Stimulated activated CD4-positive, alpha-beta T cell treated with anti-CD3 and anti-CD28 coated beads, TNF-alpha, amount 100 ng/mL, for 48 hours (primary cell): ENCODE measurements around the gene WSB1.
"Not testable (repeated sequence)": the region's sequence is repeated elsewhere in the genome, so short reads cannot be mapped to it uniquely, and the experiment has no call there.

Source experiments
- DNase-seq, 3 donors: peaks; one replicate each; pipeline ENCODE4 v3.0.0-alpha.2; 2020; ENCODE audit warnings: low read depth in 3 of 3

The WSB1 gene

DNA sequence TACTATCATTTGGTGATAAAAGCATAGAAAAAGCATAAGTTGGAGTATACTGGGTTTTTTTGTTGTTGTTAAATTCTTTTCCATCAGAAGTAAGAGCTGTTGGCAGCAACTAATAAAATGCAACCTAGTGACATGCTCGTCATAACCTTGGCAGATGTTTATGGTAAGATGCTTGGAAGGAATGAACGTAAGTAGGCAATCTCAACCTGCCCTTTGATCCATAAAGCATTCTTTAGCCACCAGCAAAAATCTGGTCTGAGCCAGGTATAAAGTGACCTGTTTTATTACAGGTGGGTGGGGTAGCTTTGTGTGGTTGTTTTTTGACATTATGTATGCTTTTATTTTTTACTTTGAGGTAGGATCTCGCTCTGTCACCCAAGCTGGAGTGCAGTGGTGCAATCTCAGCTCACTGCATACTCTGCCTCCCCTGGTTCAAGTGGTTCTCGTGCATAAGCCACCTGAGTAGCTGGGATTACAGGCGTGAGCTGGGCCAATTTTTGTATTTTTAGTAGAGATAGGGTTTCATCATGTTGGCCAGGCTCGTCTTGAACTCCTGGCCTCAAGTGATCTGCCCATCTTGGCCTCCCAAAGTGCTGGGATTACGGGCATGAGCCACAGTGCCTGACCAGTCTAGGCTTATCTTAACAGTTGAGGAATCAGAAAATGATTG, 22.0 kb downstream of the WSB1 start:
- DNase-seq = no peak

DNA sequence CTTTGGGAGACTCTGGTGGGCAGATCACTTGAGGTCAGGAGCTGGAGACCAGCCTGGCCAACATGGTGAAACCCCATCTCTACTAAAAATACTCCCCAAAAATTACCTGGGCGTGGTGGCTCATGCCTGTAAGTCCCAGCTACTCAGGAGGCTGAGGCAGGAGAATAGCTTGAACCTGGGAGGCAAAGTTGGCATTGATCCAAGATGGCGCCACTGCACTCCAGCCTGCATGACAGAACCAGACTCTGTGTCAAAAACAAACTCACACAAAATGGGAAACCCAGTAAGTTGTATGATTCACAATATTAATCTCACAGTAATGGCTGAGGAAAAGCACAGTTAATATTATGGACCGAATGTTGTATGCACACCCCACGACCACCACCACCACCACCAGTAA, 24.3 kb downstream of the WSB1 start:
- no peak for DNase-seq

DNA sequence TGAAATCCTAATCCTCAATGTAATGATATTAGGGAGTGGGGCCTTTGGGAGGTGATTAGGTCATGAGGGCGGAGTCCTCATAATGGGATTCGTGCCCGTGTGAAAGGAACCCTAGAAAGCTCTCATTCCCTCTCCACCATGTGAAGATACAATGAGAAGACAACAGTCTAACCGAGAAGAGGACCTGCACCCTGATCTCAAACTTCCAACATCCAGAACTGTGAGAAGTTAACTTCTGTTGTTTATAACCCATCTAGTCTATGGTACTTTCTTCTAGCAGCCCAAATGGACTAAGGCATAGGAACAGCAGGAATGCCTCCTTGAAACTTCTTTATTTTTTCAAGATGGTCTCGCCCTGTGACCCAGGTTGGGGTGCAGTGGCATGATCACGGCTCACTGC, 24.7 kb downstream of the WSB1 start:
- no peak for DNase-seq

DNA sequence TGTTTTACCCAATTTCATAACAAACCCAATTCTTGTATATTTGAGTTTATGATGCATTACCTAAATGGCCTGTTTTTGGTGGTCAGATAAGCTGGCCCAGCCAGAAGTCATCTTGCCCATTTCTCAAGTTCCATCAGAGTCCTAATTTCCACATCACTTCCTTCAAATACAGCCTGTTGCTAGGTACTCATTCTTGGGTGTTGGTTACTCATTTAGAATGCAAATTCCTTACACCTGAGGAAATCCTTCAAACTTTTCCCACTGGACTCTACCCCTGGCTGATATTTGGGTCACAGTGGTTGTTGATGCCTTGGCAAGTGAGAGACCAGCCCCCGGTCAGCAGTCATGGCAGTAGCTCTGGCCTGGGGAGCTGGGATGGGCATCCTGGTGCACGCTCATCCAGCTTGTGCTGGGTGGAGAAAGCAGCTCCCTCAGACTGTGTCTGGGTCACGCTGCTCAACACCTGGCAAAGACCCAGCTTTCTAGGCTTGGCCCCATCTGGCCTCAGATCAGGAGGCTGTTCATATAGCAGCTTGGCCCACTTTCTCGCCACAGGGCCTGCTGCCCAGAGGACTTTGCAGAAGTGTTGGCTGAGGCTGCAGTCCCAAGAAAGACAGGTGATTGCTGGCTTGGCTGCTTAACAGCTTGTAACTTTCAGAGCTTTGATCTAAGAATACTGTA, 25.8 kb downstream of the WSB1 start:
- DNase-seq = no peak

DNA sequence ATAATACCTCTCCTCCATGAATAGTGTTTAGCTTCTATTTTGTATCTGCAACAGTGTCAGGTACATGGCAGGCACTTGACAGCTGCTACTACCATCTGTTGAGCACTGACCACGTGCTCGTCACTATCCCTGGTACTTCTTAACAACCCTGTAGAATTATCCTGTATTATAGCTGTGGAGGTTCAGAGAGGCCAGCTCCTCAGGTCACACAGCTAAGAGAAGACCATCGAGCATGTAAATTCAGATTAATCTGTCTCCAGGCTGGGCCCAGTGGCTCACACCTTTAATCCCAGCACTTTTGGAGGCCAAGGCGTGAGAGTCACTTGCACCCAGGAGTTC, 26.3 kb downstream of the WSB1 start:
- DNase-seq = no peak

DNA sequence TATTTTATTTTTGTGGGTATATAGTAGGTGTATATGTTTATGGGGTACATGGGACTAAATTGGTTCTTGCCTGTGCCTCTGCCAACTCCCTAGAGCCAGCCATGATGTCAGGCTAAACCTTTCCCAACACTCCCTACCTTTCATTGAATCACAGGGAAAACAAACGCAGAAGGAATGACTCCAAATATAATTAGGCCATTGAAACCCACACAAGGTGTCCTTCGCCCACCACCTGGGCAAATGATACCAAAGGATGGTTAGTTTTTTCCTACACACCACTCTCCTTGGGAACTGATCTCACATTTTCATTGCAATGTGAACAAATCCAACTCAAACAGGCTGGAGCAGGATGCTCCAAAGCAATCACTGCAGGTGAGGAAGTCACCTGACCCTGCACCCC, 27.5 kb downstream of the WSB1 start:
- DNase-seq = no peak

DNA sequence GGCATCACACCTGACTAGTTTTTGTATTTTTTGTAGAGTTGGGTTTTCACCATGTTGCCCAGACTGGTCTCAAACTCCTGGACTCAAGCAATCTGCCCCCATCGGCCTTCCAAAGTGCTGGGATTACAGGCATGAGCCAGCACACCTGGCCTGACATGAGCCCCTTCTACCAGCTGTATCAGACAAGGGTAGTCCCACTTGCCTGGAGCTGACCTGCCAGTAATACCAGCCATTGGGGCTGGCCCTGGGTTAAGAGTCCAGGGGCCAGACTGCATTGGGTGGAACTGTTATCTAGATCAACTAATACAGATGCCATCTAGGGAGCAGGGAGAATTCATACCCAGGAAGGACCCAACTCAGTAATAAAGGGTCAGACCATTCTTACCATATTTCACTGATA, 28.1 kb downstream of the WSB1 start:
- no peak for DNase-seq

DNA sequence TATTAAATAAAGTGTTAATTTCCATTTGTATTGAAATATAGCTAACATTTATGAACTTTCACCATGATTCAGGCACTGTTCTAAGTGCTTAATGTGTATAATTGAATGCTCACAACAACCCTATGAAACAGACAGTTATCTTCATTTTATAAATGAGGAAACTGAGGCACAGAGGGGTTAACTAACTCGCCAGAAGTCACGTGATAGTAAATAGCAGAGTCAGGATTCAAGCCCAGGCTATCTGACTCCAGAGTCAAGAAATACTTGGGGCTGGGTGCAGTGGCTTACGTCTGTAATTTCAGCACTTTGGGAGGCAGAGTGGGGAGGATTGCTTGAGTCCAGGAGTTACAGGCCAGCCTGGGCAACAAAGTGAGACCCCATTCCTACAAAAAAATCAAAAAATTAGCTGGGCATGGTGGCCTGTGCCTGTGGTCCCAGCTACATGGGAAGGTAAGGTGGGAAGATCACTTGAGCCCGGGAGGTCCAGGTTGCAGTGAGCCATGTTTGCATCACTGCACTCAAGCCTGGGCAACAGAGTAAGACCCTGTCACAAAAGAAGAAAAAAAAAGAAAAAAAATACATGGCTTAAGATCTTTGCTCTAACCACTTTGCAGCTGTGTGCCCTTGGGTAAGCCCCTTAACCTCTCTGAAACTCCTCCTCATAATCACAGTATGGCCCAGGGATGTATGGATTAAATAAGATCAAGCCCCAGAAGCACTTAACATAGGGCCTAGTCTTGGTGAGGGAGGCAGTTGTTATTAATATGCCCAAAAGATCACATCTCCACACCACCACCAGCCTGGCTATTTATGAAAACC, 29.0 kb downstream of the WSB1 start:
- DNase-seq = no peak

DNA sequence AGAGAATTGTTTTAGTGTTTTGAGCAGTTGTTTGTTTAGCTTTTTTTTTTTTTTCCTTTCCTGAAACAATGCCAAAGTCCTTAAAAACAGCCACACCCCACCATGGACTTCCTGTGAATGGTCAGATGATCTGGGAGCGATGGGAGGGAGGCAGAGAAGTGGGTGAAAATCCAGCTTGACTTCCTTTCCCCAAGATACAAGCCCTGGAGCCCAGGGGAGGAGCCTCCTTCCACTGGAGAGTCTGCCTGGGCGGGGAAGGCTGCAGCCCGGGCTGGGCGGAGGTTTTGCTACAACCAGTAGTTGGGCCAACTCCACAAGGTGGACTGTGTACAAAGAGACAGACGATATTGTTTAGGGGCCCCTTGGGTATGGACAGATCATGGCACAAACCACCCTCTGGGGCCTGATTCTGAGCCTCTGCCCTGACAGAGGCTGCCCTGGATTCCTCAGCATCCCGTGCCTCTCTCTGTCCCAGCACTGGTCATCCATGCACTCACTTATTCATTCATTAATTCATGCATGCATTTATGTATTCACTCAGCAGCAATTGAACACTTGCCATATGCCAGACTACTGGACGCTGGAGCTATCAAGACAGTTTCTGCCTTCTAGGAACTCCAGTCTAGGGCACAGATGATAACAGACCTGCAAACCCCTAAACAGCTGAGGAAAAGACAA, 29.8 kb downstream of the WSB1 start:
- no peak for DNase-seq

DNA sequence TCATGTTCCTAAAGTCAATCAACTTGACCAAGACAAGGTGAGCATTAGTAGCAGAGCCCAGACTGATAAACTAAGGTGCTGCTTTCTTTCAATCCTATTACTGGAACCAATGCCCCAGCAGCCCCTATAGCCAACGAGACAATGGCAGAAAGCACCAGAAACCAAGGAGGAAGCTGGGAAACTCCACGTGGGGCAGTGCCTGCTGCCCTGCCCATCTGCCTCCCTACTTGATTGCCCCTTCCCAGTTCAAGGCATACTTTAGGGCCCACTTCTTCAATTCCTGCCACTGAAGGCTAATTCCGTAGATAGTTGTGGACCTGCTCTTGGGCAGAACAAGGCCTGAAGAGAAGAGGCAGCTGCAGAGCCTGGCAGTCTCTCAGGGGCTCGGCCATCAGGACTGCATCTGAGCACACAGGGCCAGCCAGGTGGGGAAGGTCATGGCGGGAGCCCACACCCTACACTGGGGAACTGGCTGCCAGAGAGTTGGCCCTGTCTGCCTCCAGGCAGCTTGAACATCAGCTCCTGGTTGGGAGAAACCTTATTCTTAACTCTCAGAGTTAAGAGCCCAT, 30.9 kb downstream of the WSB1 start:
- DNase-seq = no peak

DNA sequence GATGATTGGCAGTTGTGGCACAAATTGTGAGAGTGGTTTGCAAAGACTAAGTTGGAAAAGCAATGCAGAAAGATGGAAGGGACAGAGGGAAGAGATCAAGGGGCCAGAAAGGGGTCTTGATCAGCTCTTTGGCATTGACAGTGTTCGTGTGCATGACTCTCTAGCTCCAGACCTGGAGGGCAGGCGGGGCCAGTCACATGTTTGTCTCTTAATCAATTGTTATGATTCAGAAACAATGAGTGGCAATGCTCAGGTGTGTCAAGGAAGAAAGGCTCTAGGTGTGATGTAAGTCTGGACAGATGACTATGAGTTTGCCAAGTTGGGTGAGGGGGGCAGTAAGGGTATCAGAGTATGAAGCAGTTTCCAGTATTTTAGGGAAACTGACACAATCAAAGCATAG, 32.1 kb downstream of the WSB1 start:
- no peak for DNase-seq

DNA sequence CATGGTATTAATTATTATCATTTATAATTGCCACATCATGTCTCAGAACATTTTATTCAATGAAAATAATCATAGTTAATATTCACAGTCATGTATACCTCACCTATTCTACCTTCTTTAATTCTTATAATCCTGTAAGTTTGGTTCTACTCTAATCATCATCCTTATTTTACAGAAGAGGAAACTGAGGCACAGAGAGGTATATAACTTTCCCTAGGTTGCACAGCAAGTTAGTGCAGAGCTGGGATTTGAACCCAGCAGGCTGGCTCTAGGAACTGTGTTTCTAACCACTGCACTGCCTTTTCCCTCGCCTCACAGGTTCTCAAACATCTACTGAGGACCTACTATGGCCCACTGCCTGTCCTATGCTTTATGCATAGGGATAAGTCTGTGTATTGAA, 32.7 kb downstream of the WSB1 start:
- DNase-seq = no peak

DNA sequence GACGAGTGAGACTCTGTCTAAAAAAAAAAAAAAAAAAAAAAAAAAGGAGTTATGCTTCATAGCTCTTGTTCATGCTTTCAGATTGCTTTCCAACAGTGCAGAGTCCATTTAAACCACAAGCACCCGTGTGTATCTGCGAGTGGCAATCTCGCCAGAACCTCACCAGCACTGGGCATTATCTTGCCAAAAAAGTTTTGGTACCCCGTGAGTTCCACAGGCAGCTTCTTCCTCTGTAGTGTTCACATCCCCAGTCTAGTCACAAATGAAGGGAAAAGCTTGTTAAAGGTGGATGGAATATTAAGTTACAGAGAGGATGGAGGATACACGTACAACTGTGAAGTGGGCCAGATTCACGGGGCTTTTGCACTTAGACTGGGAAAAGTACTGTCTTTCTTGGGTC, 33.5 kb downstream of the WSB1 start:
- DNase-seq = no peak

DNA sequence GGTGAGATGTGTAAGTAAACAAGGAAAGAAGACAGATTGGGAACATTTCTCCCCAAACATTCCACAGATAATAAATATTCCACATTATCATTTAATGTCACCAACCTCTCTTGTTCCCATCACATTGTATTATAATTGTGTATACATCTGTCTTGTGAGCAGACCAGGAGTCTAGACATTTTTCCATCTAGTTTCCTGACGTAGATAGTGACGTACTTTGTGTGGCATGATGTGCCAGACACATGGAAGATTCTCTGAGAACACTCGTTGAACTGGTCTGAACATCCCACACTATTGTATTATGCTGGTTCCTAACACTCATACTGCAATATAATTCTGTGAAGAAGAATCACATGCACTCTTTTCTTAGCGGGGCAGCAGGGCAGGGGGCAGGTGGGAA, 34.0 kb downstream of the WSB1 start:
- DNase-seq = no peak

DNA sequence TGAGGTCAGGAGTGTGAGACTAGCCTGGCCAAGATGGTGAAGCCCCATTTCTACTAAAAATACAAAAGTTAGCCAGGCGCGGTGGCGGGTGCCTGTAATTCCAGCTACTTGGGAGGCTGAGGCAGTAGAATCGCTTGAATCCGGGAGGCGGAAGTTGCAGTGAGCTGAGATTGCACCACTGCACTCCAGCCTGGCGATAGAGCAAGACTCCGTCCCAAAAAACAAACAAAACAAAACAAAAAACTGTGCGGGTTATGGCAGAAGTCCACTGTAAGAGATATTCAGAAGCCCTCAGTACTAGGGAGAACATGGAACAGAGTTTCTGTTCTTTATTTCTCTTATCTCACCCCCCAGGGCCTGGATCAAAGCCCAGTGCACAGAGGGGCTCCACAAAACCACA, 34.8 kb downstream of the WSB1 start:
- DNase-seq = not testable (repeated sequence)

DNA sequence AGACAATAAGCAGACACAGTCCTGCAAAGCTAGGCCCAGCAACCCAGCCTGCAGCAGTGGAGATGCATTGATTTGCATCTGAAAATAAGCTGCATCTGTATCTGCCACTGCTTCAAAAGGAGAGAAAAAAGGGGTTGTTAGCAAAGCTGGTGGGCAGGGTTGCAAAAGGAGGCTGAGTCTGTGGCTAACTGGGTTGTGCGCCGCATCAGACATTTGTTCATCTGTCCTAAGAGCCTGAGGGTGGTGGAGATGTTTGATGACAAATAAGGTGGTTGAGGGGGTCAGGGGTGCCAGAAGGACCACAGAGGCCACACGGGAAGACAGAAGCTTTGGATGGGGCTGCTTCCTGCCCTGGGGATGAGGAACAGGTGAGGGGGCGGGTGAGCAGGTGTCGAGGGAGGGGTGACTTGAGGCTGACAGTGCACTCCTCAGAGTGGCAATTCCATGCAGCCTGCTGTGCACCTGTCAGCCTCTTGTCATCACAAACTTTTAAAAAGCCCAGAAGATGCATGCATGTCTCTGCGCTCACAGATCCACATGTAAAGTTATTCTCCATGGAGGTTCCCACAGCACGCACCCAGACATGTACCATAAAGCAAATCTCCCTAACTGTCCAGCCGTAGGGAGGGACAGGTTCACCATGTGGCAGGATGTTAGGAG, 35.4 kb downstream of the WSB1 start:
- no peak for DNase-seq

DNA sequence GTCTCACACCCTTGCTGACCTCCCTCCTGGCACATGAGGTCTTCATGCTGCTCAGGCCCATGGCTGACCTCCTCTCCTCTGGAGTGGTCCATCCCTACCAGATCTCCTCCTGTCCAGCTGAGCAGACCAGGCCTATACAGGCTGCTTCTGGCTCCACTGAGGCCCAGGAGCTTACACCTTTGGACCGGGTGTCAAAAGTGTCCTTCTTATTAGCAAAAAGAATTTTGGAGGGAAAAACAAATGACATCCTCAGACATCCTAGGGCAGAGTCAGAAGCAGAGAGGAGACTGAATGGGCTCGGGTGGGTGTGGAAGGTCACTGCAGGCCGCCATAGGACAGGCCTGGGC, 38.1 kb downstream of the WSB1 start:
- no peak for DNase-seq

DNA sequence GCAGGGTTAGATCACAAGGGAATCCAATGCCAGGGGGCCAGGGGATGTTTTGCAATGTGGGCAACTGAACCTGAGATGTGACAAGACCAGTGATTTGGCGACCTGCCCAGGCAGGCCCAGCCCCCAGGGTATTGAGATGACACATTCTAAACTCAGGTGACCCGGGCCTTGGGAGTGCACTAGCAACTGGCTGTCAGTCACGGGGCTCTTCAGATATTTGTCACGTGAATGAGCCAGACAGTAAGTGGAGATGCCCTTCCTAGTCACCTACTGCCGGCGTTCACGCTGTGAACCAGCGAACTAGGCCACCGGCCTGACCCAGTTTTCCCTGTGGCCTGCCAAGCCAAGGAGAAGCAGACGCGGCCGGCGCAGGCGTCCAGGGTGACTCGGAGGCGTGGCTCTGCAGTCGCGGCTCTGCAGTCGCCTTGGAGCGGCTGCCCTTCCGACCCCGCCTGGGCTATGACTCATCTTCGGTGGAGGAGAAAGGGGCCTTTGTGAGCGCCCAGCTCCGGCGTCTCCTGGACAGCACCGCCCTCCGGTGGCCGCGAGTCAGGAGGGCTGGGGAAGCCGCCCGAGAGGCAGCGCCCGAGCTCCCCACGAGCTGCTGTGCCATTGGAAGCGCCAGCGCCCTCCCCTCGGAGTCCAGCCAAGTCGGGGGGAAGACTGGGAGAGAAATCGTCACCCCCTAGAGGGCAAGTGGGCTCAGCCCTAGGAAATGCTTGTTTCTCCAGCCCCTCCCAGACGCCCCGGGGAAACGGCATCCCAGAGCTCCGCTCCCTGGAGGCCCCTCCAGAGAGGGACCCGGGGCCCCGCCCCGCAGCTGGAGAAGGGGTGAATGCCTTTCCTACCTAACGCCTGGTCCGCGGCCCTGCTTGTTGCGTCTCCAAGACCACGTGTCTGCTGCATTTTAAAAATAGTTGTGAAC, 38.8 kb downstream of the WSB1 start:
- DNase-seq = peak; percentile 81 to 87 (median 86)

DNA sequence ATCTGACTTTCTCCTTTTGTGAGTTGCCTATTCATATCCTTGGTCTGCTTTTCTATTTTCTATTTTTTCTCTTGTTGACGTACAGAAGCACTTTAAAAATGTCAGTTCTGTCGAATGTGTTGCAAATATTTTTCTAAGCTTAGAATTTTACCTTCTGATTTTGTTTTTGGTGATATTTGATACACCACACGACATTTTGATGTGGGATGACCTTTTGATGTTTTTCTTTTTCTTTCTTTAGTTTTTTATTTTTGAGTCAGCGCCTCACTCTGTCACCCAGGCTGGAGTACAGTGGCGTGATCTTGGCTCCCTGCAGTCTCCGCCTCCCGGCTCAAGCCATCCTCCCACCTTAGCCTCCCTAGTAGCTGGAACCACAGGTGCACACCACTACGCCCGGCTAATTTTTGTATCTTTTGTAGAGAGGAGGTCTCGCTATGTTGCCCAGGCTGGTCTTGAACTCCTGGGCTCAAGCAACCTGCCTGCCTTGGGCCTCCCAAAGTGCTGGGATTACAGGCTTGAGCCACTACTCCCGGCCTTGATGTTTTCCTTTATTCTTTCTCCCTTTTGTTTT, 39.6 kb downstream of the WSB1 start:
- DNase-seq = peak in 1 of 3 donors; percentile 24

DNA sequence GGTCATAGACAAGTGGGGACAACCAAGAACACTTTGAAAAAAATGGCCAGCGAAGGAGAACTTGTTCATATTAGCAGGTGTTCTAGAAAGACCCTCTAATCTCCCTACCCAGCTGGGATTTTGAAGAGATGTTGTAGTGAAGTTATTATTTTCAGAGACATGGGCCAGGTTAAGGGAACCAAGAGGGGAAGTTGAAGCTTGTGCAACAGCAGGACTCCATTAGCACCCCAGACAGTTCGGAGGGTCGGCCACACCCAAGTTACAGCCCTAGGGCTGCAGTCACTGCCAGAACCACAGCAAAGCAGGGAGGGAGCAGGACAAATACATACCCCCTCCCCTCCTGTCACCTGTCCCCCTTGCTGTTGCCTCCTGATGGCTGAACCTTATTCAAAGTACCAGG, 42.3 kb downstream of the WSB1 start:
- no peak for DNase-seq
